ENCODE data around the gene URB2.
"Not testable (repeated sequence)": the region's sequence is repeated elsewhere in the genome, so short reads cannot be mapped to it uniquely, and the experiment has no call there.

URB2 gene

GRCh38 chr1:229617351-229618100 lies 8.5 kb upstream of the URB2 start:
- no peak for DNase-seq (ENCODE audit: low spot score)
- TF ChIP-seq, protein P1, sequence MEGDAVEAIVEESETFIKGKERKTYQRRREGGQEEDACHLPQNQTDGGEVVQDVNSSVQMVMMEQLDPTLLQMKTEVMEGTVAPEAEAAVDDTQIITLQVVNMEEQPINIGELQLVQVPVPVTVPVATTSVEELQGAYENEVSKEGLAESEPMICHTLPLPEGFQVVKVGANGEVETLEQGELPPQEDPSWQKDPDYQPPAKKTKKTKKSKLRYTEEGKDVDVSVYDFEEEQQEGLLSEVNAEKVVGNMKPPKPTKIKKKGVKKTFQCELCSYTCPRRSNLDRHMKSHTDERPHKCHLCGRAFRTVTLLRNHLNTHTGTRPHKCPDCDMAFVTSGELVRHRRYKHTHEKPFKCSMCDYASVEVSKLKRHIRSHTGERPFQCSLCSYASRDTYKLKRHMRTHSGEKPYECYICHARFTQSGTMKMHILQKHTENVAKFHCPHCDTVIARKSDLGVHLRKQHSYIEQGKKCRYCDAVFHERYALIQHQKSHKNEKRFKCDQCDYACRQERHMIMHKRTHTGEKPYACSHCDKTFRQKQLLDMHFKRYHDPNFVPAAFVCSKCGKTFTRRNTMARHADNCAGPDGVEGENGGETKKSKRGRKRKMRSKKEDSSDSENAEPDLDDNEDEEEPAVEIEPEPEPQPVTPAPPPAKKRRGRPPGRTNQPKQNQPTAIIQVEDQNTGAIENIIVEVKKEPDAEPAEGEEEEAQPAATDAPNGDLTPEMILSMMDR (IDR thresholded peaks at IDR 0.05) = no peak
- H3K27ac ChIP-seq = no peak overlapping the region
- no peak overlapping the region for H3K4me3 ChIP-seq

- no peak for DNase-seq (ENCODE audit: low spot score)
- TF ChIP-seq, protein P1 (IDR thresholded peaks at IDR 0.05) = no peak
- no peak overlapping the region for H3K4me3 ChIP-seq
- H3K27ac ChIP-seq = no peak overlapping the region
Observed at GRCh38 chr1:229619002-229619401, 7.0 kb upstream of the URB2 start.

DNA sequence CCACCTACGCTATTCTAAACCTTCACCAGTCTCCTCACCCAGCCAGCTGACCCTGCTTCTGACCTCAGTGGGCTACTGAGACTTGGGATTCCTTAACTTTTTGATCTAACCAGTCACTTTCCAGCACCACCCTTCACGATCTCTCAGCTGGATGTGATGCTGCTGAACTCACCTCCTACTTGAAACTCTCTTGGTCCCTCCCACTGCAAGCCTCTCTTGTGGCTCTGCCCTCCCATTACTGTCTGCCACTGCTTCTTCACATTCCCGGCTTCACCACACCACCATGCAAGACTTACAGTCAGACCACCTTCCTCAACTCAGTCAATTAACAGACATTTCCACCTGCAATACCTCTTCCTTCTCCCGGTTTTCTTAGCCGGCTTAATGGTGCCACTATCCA lies 6.4 kb upstream of the URB2 start:
- Histone ChIP-seq H3K4me3 (no peak overlapping the region), H3K27ac (peak overlapping the region in 1 of 2 donors; percentile 60)
- no peak for DNase-seq (ENCODE audit: low spot score)
- TF ChIP-seq, protein P1 (IDR thresholded peaks at IDR 0.05) = no peak

DNA sequence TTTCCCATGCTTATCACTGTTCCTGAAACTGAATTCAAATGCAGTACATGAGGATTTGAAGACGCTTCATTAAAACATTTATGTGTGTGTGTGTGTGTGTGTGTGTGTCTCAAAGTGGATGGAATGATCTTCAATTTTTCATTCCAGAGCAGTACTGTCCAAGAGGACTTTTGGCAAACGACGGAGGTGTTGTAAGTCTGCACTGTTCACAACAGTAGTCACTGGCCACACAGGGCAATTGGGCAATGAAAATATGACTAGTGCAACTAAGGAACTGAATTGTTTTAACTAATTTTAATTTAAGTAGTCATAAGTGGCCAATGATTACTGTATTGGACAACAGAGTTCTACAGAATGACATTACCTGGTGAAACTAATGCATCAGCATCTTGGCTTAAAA lies 5.2 kb upstream of the URB2 start:
- TF ChIP-seq, protein P1 (IDR thresholded peaks at IDR 0.05) = no peak
- peak overlapping the region; percentile 1 for H3K4me3 ChIP-seq
- DNase-seq (ENCODE audit: low spot score) = no peak
- peak overlapping the region; percentile 60 to 67 for H3K27ac ChIP-seq

DNA sequence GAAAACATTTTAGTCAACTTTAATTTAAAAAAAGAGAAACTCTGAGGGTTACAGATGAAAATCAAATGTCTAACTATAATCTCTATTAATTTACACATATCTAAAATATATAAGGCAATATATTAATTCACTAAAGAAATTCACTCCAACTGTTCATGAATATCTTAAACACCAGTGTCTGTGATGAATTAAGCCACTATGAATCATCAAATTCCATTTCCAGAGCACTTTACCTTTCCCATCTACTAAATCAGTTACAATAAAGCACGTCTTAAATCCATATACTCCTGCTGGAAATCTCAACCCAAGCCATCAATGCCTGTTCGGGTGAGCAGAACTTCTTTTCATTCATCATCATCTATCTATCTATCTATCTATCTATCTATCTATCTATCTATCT lies 4.4 kb upstream of the URB2 start:
- TF ChIP-seq, protein P1 (IDR thresholded peaks at IDR 0.05) = no peak
- Histone ChIP-seq H3K4me3 (no peak overlapping the region), H3K27ac (peak overlapping the region in 1 of 2 donors; percentile 17)
- DNase-seq (ENCODE audit: low spot score) = no peak

- Histone ChIP-seq H3K4me3 (peak overlapping the region; percentile 97), H3K27ac (peak overlapping the region; percentile 5 to 36)
- not testable (repeated sequence) for DNase-seq (ENCODE audit: low spot score)
Observed at GRCh38 chr1:229622641-229623120, 3.4 kb upstream of the URB2 start.

DNA sequence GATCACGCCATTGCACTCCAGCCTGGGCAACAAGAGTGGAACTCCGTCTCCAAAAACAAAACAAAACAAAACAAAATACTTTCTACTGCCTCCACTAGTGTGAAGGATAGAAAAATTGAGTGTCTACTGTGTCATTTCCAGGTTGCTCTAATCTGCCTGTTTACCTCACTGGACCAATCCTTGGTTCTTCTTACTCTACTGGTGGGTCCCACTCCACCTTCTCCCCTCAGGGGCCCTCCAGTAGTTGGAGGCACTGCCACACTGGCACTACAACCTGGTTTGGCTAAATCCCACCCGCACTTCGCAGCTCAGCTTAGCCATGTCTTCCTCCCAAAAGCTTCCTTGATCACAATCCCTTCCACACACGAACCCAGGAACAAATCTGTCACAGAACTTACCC lies 2.8 kb upstream of the URB2 start:
- Histone ChIP-seq H3K27ac (peak overlapping the region in 1 of 2 donors; percentile 36), H3K4me3 (peak overlapping the region; percentile 97)
- TF ChIP-seq, protein P1 (IDR thresholded peaks at IDR 0.05) = no peak
- DNase-seq (ENCODE audit: low spot score) = no peak

Data from coronary artery (tissue), 2 donors.